Activated CD8-positive, alpha-beta memory T cell treated with anti-CD3 and anti-CD28 coated beads, Interleukin-2, amount 10 ng/mL, durations not matched to agents 7 days and 5 days (primary cell): ENCODE results near the gene PADI3. TPM values are rescaled to one million over a fixed set of nuclear protein-coding genes. Genes with fewer than 3 reads are reported as not detected.

Source experiments
- ATAC-seq: fragments of 150-1000 bp; cut with Tn5 transposase; one replicate; pipeline ENCODE4 v1.10.0; 2021; ENCODE audit warnings: moderate library complexity
- CTCF ChIA-PET: fragments of 350-600 bp; sonication (Branson Sonifier 250); formaldehyde crosslinking; loops from one replicate; lab custom pipeline; 2021; ENCODE audit warnings: antibody characterized with exemption; lab: Charles Lee
- DNase-seq: peaks from one replicate; pipeline ENCODE4 v3.0.0-alpha.2; 2020
- H3K27ac Mint-ChIP-seq: one replicate; pipeline ENCODE4 v1.8.0; 2021; ENCODE audit warnings: mild to moderate bottlenecking, mixed read lengths
- H3K27me3 Mint-ChIP-seq: one replicate; pipeline ENCODE4 v1.8.0; 2021; ENCODE audit warnings: mixed read lengths
- H3K36me3 Mint-ChIP-seq: one replicate; pipeline ENCODE4 v1.8.0; 2021; ENCODE audit warnings: mild to moderate bottlenecking, mixed read lengths
- H3K4me1 Mint-ChIP-seq: one replicate; pipeline ENCODE4 v1.8.0; 2021; ENCODE audit warnings: mixed read lengths
- H3K4me3 Mint-ChIP-seq: one replicate; pipeline ENCODE4 v1.8.0; 2021; ENCODE audit warnings: mild to moderate bottlenecking, moderate library complexity, mixed read lengths
- H3K9me3 Mint-ChIP-seq: one replicate; pipeline ENCODE4 v1.8.0; 2022; ENCODE audit warnings: low read depth, mixed read lengths
- microRNA-seq: library from miRNA; unstranded; fragments of <30 nt; microRNA quantifications from one replicate; pipeline ENCODE4 v1.2.0, GENCODE V29; 2022
- total RNA-seq, 2 experiments: library from RNA; stranded (reverse); gene quantifications; one replicate each; pipeline ENCODE4 v1.2.3, GENCODE V29; 2021

The PADI3 gene
- total RNA-seq, 2 experiments from 2014 or later = not detected

DNA sequence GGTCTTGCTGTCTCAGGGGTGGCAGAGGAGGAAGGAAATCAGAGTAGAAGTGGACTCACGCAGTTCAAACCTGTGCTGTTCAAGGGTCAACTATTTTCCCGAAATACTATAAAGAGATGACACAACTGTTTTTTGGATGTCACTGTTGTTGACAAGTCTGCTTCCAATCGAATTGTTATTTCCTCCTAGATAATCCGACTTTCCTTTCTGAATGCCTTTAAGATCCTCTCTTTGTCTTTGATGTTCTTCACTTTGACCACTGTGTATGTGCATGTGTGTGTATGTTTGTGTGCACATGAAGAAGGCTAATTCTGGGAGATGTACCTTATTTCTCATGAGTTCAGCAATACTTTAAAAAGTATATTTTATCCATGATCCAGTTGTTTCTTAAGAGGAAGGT is 80.7 kb downstream of the PADI3 start:
- no peak for ATAC-seq
- no peak for DNase-seq
- Mint-ChIP-seq H3K9me3 (no peaks in the 10 kb centered on the region), H3K4me3 (no peak overlapping the region), H3K27me3 (peaks cover 12% of the 10 kb centered on the region), H3K27ac (no peak overlapping the region), H3K36me3 (no peaks in the 10 kb centered on the region), H3K4me1 (no peaks in the 10 kb centered on the region)
- CTCF ChIA-PET = no interaction called here

DNA sequence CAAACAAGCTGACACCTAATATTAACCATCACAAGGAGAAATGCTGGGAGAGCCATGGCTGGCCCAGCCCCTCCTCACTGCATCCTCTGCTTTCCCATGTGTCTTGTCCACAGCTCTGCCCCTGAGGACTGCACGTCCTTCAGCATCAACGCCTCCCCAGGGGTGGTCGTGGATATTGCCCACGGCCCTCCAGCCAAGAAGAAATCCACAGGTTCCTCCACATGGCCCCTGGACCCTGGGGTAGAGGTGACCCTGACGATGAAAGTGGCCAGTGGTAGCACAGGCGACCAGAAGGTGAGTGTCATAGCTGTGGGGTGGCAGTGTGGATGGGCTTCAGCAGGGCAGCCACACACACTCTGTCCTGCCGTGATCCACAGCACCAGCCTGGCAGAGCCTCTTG is 82.0 kb downstream of the PADI3 start:
- ATAC-seq (no peak), DNase-seq (no peak)
- H3K4me1 Mint-ChIP-seq = no peaks in the 10 kb centered on the region
- no peaks in the 10 kb centered on the region for H3K36me3 Mint-ChIP-seq
- no peak overlapping the region for H3K27ac Mint-ChIP-seq
- no peak overlapping the region for H3K4me3 Mint-ChIP-seq
- H3K9me3 Mint-ChIP-seq = no peaks in the 10 kb centered on the region
- CTCF ChIA-PET = no interaction called here
- H3K27me3 Mint-ChIP-seq = peaks cover 4% of the 10 kb centered on the region

DNA sequence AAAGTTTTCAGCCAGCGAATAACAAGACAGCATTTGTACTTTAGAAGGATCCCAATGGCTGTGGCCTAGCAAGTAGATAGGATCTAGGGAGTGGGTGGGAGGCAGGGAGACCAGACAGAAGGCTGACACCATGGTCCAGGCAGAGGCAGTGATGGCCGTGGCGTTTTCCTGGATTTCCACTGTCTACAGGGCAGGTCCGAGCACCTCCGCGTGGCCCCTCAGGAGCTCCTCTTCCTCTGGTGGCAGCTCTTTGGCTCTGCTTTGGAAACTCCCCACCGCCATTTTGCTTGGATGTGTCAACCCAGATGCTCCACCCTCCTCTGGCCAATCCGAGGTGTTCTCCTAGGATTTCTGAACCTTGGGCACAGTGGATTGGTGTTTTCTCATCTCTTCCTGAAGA is 84.2 kb downstream of the PADI3 start:
- DNase-seq = no peak
- Mint-ChIP-seq H3K4me1 (no peaks in the 10 kb centered on the region), H3K27me3 (peaks cover 7% of the 10 kb centered on the region), H3K9me3 (no peaks in the 10 kb centered on the region), H3K36me3 (no peaks in the 10 kb centered on the region), H3K27ac (no peak overlapping the region), H3K4me3 (no peak overlapping the region)
- CTCF ChIA-PET = interaction anchor here (1.3 kb wide), 1 partner anchor 273 kb away, joined by 3 read pairs; no protein-coding TSS in a partner anchor
- no peak for ATAC-seq

Small RNA genes within 50 kb of the gene (microRNA-seq; reads per million reads assigned to microRNA genes)
- gene MIR3972 = not detected

Other genes with a start within 250 kb of the PADI3 start
- gene ATP13A2, start 237.2 kb upstream of the PADI3 start, total RNA-seq = 10 to 100 TPM; 49.2 to 52.9 TPM
- 100 to 1,000 TPM; 108 TPM for gene SDHB, start 195.1 kb upstream of the PADI3 start, total RNA-seq
- gene PADI2, start 129.6 kb upstream of the PADI3 start, total RNA-seq = under 1 TPM; 0.09 to 0.23 TPM
- not detected for gene PADI1, start 44.0 kb upstream of the PADI3 start, total RNA-seq
- gene PADI4, start 59.1 kb downstream of the PADI3 start, total RNA-seq = under 1 TPM; 0.41 to 0.45 TPM
- not detected for gene PADI6, start 123.1 kb downstream of the PADI3 start, total RNA-seq
- gene RCC2, start 190.6 kb downstream of the PADI3 start, total RNA-seq = 100 to 1,000 TPM; 133 to 194 TPM